Testis (tissue), 3 donors: ENCODE measurements around the gene FIGN. TPM values are rescaled to one million over a fixed set of nuclear protein-coding genes. Genes with fewer than 3 reads are reported as not detected.

Source experiments
- DNase-seq: peaks from one replicate; pipeline ENCODE4 v3.0.0-alpha.2; 2019
- H3K27ac ChIP-seq, 2 donors: fragments of 200-600 bp; sonication (generic); one replicate each; pipeline ENCODE4 v1.5.1; 2019
- H3K27me3 ChIP-seq: fragments of 200-600 bp; sonication (generic); one replicate; pipeline ENCODE4 v1.5.1; 2019
- H3K36me3 ChIP-seq: fragments of 200-600 bp; sonication (generic); one replicate; pipeline ENCODE4 v1.5.1; 2017; ENCODE audit warnings: low read depth; ENCODE audit errors: missing control alignments
- H3K4me1 ChIP-seq: fragments of 200-600 bp; sonication (generic); one replicate; pipeline ENCODE4 v1.5.1; 2019
- H3K4me3 ChIP-seq, 2 donors: fragments of 200-600 bp; sonication (generic); one replicate each; pipeline ENCODE4 v1.5.1; 2017 to 2019
- H3K9me3 ChIP-seq: fragments of 200-600 bp; sonication (generic); one replicate; pipeline ENCODE4 v1.5.1; 2017
- CTCF ChIP-seq, 3 experiments: fragments of 450-650 bp in 2 of 3; fragments of 200-600 bp in 1 of 3; sonication (generic) in 1 of 3; IDR thresholded peaks; one replicate each; pipeline ENCODE4 v1.5.1; 2016 to 2019; ENCODE audit warnings: antibody characterized with exemption in 3 of 3, mild to moderate bottlenecking in 2 of 3, moderate library complexity in 1 of 3
- POLR2A ChIP-seq: fragments of 450-650 bp; IDR thresholded peaks from one replicate; pipeline ENCODE4 v1.6.1; 2017; ENCODE audit warnings: antibody characterized with exemption, mild to moderate bottlenecking, moderate library complexity
- WGBS, 2 donors: methylation state at CpG; one replicate each; pipeline ENCODE4 v1.1.5; 2018; 5-methylcytosine and 5-hydroxymethylcytosine counted together
- intact Hi-C: fragments of 100-400 bp; cut with DNase I; formaldehyde crosslinking; loops from one replicate; pipeline ENCODE4 v1.15.1; 2023; ENCODE audit warnings: low total_unique reads
- polyA plus RNA-seq: library from polyadenylated mRNA; stranded (reverse); fragments of 350-450 nt; fragmentation: Illumina TruSeq; extraction: RNeasy Lipid Tissue Mini Kit (QIAGEN cat#74804); gene quantifications from one replicate; pipeline ENCODE4 v1.2.3, GENCODE V29; 2014; ENCODE audit warnings: low read depth, low replicate concordance; ENCODE audit not compliant: insufficient read depth
- total RNA-seq, 2 donors: library from RNA; depleted of rRNA; stranded (reverse); fragments of >200 nt; gene quantifications; one replicate each; pipeline ENCODE4 v1.2.3, GENCODE V29; 2016

FIGN gene
- total and polyA plus RNA-seq, 3 donors from 2014 or later: 3.5 to 3.9 (median 3.6) TPM

- DNase-seq: peak; percentile 71
- TF ChIP-seq POLR2A (no peak), CTCF (IDR thresholded peaks at IDR 0.05) (no peak)
- Histone ChIP-seq H3K4me1 (peaks cover 5% of the 10 kb centered on the region), H3K27me3 (no peaks in the 10 kb centered on the region), H3K9me3 (no peaks in the 10 kb centered on the region), H3K36me3 (no peaks in the 10 kb centered on the region), H3K27ac (peak overlapping the region in 1 of 2 donors; percentile 22), H3K4me3 (no peak overlapping the region)
- intact Hi-C loops: no loop called here
- 55% methylated on average over 5 of the region's 5 CpGs for WGBS, 2 donors
These were observed 54.1 kb downstream of the FIGN start for GRCh38 chr2:163681745-163682144.

GRCh38 chr2:163675388-163675787, 60.4 kb downstream of the FIGN start:
- TF ChIP-seq POLR2A (no peak), CTCF (IDR thresholded peaks at IDR 0.05) (no peak)
- 93 to 96% methylated on average over 2 of the region's 2 CpGs for WGBS, 2 donors
- H3K27me3 ChIP-seq: no peaks in the 10 kb centered on the region
- DNase-seq: no peak
- no peak overlapping the region for H3K4me3 ChIP-seq
- H3K9me3 ChIP-seq: no peaks in the 10 kb centered on the region
- no peak overlapping the region for H3K27ac ChIP-seq
- intact Hi-C loops: no loop called here
- H3K36me3 ChIP-seq: no peaks in the 10 kb centered on the region
- no peaks in the 10 kb centered on the region for H3K4me1 ChIP-seq

- no peak for TF ChIP-seq CTCF (IDR thresholded peaks at IDR 0.05)
- TF ChIP-seq POLR2A: no peak
- intact Hi-C loops: no loop called here
- Histone ChIP-seq H3K27me3 (no peaks in the 10 kb centered on the region), H3K27ac (no peak overlapping the region), H3K36me3 (no peaks in the 10 kb centered on the region), H3K9me3 (no peaks in the 10 kb centered on the region), H3K4me3 (no peak overlapping the region), H3K4me1 (no peaks in the 10 kb centered on the region)
- 88 to 93% methylated on average over 2 of the region's 2 CpGs for WGBS, 2 donors
- DNase-seq: no peak
These were observed 62.3 kb downstream of the FIGN start for GRCh38 chr2:163673522-163673921.

- Histone ChIP-seq H3K36me3 (no peaks in the 10 kb centered on the region), H3K9me3 (no peaks in the 10 kb centered on the region), H3K27ac (no peak overlapping the region), H3K4me1 (no peaks in the 10 kb centered on the region), H3K4me3 (no peak overlapping the region), H3K27me3 (no peaks in the 10 kb centered on the region)
- no peak for DNase-seq
- 95 to 97% methylated on average over 3 of the region's 3 CpGs for WGBS, 2 donors
- TF ChIP-seq POLR2A: no peak
- no peak for TF ChIP-seq CTCF (IDR thresholded peaks at IDR 0.05)
- intact Hi-C loops: no loop called here
These were observed 64.9 kb downstream of the FIGN start for GRCh38 chr2:163670929-163671328.

GRCh38 chr2:163669506-163669905, 66.3 kb downstream of the FIGN start:
- H3K27ac ChIP-seq: no peak overlapping the region
- intact Hi-C loops: no loop called here
- H3K4me3 ChIP-seq: no peak overlapping the region
- H3K9me3 ChIP-seq: no peaks in the 10 kb centered on the region
- no peaks in the 10 kb centered on the region for H3K27me3 ChIP-seq
- 72 to 77% methylated on average over 2 of the region's 2 CpGs for WGBS, 2 donors
- no peaks in the 10 kb centered on the region for H3K36me3 ChIP-seq
- no peaks in the 10 kb centered on the region for H3K4me1 ChIP-seq
- TF ChIP-seq CTCF (IDR thresholded peaks at IDR 0.05) (no peak), POLR2A (no peak)
- no peak for DNase-seq
